Activated CD4-positive, alpha-beta T cell treated with anti-CD3 and anti-CD28 coated beads for 24 hours (primary cell): ENCODE measurements around the gene ATP13A5.

Experiments
- DNase-seq, 2 donors: peaks; one replicate each; pipeline ENCODE4 v3.0.0-alpha.2; 2020; ENCODE audit warnings: low read depth in 2 of 2

The ATP13A5 gene

DNA sequence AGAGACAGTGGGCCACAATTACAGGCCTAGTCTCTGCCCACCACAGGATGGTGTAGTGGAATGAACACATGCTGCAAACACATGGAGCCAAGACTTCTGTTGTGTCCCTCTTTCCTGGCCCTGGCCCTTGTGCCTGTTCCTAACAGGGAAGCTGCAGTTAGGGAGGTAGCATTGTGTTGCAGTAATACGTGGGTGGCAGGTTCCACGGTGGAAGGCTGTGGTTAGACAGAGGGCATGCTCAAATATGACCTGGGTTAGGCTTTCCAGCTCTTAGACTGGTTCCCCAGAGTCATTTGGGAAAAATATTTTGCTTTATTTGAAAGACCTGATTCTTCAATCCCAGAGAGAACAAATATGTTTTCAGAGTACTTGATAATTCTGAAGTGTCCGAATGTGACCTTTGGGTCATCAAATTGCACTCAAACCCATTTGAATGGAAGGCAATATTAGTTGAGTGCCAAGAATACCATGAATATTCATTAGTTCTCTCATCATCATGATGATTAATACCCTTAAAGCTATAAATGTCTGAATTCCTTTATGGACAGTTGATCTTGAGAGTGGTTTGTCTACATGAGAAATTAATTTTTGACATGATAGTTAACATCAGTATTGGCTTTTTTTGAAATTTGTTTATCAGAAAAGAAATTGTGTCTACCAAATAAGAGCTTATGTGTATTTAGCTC lies 109.1 kb downstream of the ATP13A5 start:
- DNase-seq = no peak

DNA sequence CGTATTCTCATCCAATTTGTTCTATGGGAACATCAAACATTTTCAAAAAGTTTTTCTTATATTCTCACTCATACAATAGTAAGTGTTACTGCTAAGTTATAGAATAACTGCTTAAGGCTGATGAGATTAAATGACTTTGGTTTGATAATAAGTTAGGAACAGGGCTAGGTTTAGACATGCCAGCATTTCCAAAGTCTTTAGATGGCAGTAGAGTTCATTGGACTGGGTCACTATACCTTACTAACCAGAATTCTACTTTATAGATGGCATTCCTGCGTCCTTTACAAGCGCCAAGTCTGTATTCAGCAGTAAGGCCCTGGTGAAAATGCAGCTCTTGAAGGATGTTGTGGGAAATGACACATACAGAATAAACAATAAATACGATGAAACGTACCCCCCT lies 115.8 kb downstream of the ATP13A5 start:
- no peak for DNase-seq

- no peak for DNase-seq
Observed at GRCh38 chr3:193261970-193262369, 116.6 kb downstream of the ATP13A5 start.

DNA sequence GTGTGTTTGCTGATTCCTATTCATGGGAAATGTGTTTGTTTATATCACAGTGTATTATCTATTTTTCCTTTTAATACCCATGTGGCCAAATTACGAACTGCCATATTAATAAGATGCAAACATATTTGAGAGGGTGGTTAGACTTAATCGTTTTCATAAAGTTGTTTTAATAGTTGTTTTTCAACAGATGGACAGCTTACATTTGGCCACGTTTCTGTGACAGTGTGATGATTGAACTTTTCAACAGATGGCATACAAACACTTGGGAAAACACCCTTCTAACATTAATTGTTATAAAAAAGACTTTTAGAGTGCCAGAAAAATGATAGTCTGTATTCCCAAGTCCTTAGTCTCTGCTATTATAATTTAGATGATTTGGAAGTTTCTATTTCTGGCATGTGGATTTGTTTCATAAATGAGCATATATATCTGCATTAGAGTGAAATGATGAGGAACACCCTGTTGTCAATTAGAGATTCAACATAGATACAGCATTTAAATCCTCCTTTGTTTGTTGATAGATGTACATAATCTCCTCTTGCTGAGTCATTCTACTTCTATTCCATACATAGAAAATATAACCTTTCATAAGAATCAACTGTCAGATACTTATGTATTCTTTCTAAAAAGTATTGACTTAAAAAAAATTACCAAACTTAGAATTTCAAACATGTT lies 124.4 kb downstream of the ATP13A5 start:
- no peak for DNase-seq

- no peak for DNase-seq
Observed at GRCh38 chr3:193250492-193250891, 128.1 kb downstream of the ATP13A5 start.

GRCh38 chr3:193248848-193249468 lies 129.6 kb downstream of the ATP13A5 start:
- DNase-seq = no peak

GRCh38 chr3:193243571-193243970 lies 135.0 kb downstream of the ATP13A5 start:
- DNase-seq = no peak

GRCh38 chr3:193241716-193242115 lies 136.8 kb downstream of the ATP13A5 start:
- no peak for DNase-seq

DNA sequence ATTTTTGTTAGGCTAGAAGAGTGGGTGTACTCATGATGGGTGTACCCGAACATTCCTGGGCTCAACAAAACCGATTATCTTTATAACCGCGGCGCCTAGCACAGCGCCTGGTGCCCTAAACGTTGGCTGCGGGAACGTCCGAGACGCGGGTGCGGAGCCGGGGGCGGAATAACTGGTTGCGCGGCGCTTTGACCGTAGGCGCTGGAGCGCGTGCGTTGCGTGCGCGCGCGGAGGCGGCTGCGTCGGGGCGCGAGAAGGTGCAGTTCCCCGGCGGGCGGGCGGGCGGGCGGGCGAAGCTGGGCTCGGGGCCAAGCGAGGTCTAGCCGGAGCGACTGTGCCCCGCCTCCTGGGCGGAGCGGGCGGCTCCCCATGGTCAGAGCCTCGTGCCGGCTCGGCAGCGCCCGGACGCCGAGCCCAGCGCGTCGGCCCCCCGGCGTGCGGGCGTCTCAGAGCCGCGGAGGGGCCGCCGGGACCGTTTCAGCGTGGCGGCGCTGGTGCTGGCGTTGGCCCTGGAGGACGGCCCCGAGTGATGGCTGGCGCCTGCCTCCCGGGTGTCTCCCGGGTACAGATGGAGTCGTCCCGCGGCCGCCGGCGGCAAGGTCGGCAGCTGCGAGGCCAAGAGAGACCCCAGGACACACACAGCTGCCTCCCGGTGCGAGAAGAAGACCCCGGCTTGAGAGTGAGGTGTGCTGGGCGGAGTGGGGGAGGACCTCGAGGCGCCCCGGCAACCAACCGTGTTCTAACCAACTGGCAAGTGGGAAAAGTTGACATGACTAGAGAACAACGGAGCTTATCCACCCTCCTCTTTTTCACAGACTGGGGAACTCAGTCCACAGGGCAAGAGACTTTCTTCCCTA lies 137.5 kb downstream of the ATP13A5 start, which contains the start of gene PLAAT1:
TSS of gene PLAAT1 (plus strand) at position 373 of the 857 bp plus-strand sequence. CDS start 14,429 bp downstream, outside the sequence.
- DNase-seq = peak in 1 of 2 donors; percentile 11

GRCh38 chr3:193240436-193240849 lies 138.1 kb downstream of the ATP13A5 start:
- no peak for DNase-seq

- DNase-seq = no peak
Observed at GRCh38 chr3:193237030-193237429, 141.5 kb downstream of the ATP13A5 start.

GRCh38 chr3:193236599-193236998 lies 142.0 kb downstream of the ATP13A5 start:
- no peak for DNase-seq

- DNase-seq = no peak
Observed at GRCh38 chr3:193231201-193231600, 147.4 kb downstream of the ATP13A5 start.

DNA sequence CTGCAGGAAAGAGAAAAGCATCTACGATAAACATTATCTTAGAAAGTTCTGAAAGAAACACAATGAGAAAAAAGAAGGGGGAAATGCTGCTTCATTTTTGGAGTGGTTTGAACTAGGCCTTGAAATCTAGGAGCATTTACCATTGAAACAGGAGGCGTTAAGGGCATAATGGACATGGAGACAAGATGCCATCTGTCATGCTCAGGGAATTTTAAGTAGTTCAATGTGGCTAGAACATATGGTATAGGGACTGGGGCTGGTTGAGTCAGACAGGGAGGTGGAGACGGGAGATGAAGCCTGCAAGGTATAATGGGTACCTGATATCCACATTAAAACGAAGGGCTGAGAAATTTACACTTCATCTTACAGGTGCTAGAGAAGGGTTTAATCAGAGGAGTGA lies 147.9 kb downstream of the ATP13A5 start:
- no peak for DNase-seq

GRCh38 chr3:193229851-193230420 lies 148.6 kb downstream of the ATP13A5 start:
- DNase-seq = no peak

- no peak for DNase-seq
Observed at GRCh38 chr3:193228206-193228605, 150.3 kb downstream of the ATP13A5 start.

DNA sequence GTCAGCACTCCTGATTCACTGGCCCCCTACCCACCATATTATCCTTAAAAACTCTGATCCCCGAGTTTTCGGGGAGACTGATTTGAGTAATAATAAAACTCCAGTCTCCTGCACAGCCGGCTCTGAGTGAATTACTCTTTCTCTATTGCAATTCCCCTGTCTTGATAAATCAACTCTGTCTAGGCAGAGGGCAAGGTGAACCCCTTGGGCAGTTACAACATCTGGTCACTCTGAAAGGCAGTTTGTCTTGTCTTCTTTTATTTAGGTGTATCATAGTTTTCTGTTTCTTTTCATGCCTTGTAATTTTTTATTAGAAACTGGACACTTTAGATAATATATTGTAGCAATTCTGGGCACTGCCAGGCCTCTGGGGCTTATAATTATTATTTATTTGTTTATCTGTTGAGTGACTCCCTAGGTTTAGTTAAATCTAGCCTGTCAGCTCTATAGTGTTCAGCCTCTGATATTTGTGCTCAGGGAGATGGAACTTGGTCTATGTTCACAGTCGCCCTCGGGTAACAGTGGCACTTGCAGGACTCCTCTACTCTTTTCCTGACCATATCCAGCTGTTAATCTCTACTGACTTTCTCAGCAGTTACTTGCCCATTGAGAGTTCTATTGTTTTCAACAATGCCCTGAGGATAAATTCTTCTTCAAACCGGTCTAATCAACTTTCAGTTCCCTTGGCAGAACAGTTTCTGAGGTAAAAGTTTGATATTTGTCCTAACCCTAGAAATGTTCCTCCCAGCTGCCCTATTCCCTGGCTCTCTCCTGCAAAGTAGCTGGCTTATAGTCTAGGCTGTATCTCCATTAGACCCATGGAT lies 153.0 kb downstream of the ATP13A5 start:
- DNase-seq = no peak
